HG03064 (cell line): ENCODE measurements around the gene LMCD1.

Experiments used
- ATAC-seq: cut with Tn5 transposase; IDR thresholded peaks from one replicate; pipeline ENCODE4 v1.9.1; 2021; ENCODE audit warnings: low read depth; ENCODE audit not compliant: unreplicated experiment

LMCD1 gene

DNA sequence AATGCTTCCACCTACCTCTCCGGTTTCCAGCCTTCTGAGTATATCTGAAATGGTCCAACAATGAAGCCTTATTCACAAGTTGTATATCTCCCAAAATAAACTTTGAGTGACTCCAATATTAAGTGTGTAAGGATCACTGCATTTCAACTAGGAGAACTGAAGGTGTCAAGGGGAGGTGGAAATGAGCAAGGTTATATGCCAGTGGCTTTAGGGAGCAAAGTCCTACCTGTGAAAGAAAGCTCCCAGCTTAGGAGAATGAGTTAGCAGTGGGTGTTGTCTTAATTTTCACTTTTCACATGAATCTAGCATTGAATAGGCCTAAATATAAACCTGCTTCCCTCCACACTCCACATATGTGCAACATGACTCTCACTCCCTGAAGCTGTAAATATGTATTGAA lies 29.0 kb downstream of the LMCD1 start:
- ATAC-seq: no peak

GRCh38 chr3:8532251-8532871 lies 30.7 kb downstream of the LMCD1 start:
- no peak for ATAC-seq

DNA sequence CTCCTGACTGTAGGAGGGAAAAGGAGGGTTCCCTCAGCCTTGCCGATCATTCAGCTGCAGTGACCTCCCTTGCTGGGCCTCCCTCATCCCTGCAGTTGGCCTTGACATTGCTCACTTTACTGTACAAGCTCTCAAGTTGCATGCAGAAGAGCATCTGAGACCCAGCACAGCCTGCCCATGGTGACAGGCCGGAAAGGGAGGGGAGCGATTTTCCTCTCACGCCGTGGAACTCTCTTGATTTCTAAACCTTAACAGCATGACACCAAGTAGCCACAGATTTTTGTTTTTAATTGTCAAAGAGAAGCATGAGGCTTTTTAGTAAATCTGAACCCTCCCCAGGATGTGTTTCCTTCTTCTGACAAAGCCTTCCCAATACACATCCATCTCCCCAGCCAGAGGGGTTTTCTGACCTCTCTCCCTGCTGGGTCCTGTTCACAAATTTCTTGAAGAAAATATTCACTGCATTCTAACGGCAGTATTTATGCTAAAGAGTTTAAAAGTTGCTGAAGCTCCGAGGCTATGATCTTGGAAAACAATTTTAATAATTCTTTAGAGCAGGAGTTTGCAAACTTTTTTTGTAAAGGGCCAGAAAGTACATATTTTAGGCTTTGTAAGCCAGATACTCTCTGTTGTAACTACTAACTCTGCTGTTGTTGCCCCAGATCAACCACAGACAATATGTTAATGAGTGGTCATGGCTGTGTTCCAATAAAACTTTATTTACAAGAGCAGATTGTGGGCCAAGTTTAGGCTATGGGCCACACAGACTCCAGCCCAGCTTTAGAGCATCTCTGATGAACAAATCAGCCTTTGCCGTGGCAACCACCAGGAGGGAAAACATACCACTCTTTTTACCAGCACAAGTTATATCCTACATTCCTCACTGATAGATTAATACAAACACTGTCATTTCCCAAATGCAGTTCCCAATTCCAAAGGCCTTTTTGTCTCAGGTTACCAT lies 34.8 kb downstream of the LMCD1 start:
- ATAC-seq: no peak

- ATAC-seq: no peak
These were observed 35.8 kb downstream of the LMCD1 start for GRCh38 chr3:8537440-8537839.

DNA sequence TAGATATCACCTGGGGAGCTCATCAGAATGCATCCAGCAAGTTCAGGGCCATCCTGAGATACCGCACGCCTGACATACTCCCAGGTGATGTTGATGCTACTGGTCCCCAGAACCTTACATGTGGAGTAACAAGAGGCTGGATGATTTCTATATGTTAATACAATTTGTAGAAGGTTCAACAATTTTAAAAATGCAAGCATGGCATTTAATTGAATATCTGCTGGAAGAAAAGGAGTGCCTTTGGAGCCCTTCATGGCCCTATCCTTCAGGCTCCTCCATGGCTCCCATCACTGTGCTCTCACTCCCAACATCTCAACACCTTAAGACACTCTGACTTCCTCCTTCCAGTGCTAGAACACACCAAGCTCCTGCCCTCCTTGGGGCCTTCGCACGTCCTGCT lies 36.6 kb downstream of the LMCD1 start:
- no peak for ATAC-seq

- no peak for ATAC-seq
These were observed 37.3 kb downstream of the LMCD1 start for GRCh38 chr3:8538913-8539312.

- ATAC-seq: no peak
These were observed 37.8 kb downstream of the LMCD1 start for GRCh38 chr3:8539419-8539818.

- ATAC-seq: no peak
These were observed 38.8 kb downstream of the LMCD1 start for GRCh38 chr3:8540456-8540855.

GRCh38 chr3:8541486-8541885 lies 39.9 kb downstream of the LMCD1 start:
- no peak for ATAC-seq

- ATAC-seq: no peak
These were observed 40.8 kb downstream of the LMCD1 start for GRCh38 chr3:8542190-8543135.

DNA sequence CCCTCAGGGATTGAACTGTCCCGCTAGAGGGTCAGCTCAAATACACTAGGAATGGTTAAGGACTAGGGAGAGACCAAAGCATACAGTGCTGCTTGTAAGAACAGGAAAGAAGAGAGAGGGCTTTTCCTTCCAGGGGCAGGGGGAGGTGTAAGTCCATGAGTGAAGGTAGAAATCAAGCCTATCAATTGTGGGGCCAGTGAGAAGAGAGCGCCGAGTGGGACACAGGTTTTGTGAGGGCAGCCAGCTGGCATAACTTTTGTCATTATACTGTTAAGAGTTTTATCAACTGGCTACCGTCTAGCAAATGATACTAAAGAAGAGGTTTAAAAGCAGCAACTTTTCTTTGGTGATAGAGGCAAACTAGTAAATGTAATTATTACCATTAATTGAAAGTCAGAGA lies 45.0 kb downstream of the LMCD1 start:
- no peak for ATAC-seq

GRCh38 chr3:8548502-8549275 lies 47.1 kb downstream of the LMCD1 start:
- no peak for ATAC-seq

DNA sequence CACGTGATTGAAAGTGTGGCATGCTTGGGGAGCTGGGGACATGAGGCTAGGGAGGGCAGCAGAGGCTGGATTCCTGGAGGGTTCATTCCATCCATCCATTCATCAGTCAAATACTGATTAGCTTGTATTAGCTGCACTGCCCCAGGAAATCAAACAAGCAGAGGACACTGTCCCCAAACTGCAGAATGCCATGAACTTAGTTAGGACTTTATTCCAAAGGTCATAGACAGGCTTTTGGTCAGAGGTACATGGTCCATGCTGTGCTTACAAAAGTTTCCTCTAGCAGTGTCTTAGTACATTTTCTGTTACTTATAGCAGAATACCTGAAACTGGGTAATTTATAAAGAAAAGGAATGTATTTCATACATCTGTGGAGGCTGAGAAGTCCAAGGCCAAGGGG lies 47.7 kb downstream of the LMCD1 start:
- no peak for ATAC-seq

DNA sequence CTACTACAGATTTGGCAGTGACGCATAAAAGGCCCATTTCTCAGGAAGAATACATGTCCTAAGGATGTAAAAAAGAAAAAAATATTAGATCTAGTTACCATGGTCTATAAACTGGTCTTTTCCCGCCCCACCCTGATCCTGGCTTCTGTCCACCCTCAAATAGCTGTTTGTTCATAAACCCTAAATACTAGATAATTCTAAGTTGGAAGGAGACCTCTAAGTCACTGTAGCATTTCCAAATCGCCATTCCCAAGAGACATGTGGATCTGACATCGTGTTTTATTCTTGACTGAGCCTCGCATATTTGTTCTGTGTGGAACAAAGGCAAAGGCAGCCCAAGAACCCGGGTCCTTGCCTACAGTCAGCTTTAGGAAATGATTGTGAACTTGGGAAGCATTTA lies 49.0 kb downstream of the LMCD1 start:
- ATAC-seq: no peak

DNA sequence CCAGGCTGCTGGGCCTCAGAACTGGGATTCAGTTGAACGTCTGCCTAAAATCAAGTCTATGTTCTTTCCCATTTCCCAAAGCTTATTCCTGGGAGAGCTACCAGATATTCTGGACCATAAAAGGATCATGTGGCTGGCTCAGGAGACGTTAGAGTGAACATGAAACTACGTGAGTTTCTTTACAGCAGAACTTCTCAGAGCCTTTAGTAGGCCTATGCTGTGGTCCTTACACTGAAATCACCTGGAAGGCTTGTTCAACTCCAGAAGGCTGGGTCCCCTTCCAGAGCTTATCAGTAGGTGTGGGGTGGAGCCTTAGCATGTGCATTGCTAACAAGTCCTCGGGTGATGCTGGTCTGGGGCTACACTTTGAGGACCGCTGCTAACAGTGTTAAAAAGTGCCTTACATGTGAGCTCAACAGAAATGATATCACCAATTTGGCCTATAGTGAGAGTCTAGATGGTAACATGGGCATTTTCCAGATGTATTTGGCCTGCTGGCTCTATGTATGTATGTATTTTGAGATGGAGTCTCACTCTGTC lies 50.7 kb downstream of the LMCD1 start:
- no peak for ATAC-seq

- no peak for ATAC-seq
These were observed 51.8 kb downstream of the LMCD1 start for GRCh38 chr3:8553405-8553804.

DNA sequence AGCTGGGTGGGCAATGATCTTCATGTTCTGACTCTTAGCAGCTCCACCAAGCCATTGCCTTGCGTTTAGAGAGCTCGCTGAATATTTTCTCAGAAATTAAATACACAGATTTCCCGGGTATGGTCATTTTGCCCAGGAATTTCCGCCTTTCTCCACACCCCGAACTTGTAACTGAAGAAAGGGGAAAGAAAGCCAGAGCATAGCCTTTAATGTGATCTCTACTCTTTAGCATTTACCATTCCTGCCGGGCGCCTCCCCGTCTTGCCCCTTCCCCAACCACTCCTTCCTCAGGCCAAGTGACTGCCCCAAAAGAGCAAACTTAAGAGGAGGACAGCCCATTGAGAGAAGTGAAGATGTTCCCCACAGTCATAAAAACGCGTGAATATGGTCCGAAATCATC lies 53.1 kb downstream of the LMCD1 start:
- ATAC-seq: no peak

- no peak for ATAC-seq
These were observed 53.6 kb downstream of the LMCD1 start for GRCh38 chr3:8555113-8555661.

- ATAC-seq: no peak
These were observed 54.3 kb downstream of the LMCD1 start for GRCh38 chr3:8555725-8556472.
